ENCODE results near the gene RPL29. TPM values are rescaled to one million over a fixed set of nuclear protein-coding genes. Genes with fewer than 3 reads are reported as not detected.

Gene RPL29
- polyA plus RNA-seq, 1 donor: 2,526 TPM

DNA sequence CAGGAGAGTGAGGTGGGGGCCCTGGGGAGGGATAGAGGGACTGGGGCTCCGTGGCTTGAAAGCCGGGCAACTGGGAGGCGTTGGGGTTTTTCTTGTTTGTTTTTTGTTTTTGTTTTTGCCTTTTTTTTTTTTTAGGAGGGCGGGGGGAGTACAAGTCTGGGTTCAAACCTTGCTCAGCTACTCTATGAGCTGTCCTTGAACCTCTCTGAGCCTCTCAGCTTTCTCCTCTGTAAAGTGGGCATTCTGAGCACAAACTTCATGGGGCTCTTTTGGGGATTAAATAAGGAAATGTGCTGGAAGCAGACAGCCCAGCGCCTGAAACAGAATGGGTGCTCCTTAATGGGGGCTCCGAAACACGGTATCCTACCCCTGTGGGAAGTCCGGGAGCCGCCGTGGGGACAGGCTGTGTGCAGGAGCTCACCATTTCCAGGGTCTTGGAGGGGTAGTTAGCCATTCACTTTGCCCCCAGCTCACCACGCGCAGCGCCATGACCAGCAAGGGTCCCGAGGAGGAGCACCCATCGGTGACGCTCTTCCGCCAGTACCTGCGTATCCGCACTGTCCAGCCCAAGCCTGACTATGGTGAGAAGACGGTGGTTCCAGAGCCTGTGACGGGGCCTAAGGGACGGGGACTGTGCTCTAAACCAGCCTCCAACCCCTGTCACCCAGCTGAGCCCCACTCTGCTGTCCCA is 12.0 kb downstream of the RPL29 start:
- Histone ChIP-seq H3K4me1 (ENCODE audit: control insufficient read depth, insufficient read depth, low read length) (peaks cover 62% of the 10 kb centered on the region), H3K27me3 (ENCODE audit: control insufficient read depth, insufficient read depth, low read length) (no peaks in the 10 kb centered on the region), H3K9me3 (ENCODE audit: control insufficient read depth, low read depth, low read length) (no peaks in the 10 kb centered on the region), H3K27ac (ENCODE audit: low read length) (peak overlapping the region; percentile 100), H3K36me3 (ENCODE audit: control insufficient read depth, insufficient read depth, low read length) (peaks cover 13% of the 10 kb centered on the region), H3K4me3 (ENCODE audit: low read length) (peak overlapping the region; percentile 74)
- no peak for DNase-seq
- no CpG with 5 or more reads among the region's 22 CpGs for WGBS (ENCODE audit: insufficient coverage, low lambda C conversion rate)

DNA sequence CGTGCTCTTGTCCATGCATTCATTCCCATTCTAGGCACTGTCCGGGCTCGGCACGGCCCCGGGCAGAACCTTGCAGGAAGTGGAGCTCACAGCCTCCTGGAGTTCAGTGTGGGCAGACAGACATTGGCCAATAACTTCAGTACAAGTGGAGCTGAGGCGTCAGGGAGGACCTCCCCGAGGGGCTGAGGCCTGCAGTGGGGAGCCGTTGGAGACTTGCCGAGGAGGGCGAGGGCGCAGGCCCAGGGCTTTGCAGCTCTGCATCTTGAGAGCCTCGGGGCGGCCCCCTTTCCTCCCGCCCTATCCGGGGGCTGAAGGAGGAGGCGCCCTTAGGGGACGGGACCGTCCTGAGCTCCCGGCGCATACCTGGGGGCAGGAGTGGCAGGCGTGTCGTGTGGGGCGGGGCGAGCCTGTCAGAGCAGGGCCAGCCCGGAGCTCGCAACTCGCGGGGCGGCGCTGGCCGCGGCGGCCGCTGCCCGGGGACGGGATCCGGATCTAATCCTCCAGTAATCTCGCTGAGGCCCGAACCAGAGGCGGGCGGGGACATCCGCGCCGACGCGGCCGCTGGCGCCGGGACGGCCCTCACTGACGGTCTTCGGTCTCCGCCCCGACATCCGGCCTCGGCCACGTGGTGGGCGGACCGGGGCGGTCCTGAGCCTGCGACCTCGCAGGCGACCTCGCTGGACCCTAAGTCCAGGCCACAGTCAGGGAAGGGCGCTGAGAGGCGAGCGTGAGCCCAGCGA is 12.7 kb downstream of the RPL29 start, which contains the start of gene ACY1:
Gene ACY1 (plus strand): TSS at position 698 of the 740 bp plus-strand sequence. CDS start 530 bp downstream, outside the sequence.
- H3K4me1 ChIP-seq (ENCODE audit: control insufficient read depth, insufficient read depth, low read length): peaks cover 62% of the 10 kb centered on the region
- DNase-seq: peak; percentile 95 to 98
- H3K36me3 ChIP-seq (ENCODE audit: control insufficient read depth, insufficient read depth, low read length): peaks cover 9% of the 10 kb centered on the region
- peak within 1 kb of the TSS; percentile 100 for H3K27ac ChIP-seq (ENCODE audit: low read length)
- H3K9me3 ChIP-seq (ENCODE audit: control insufficient read depth, low read depth, low read length): no peaks in the 10 kb centered on the region
- WGBS (ENCODE audit: insufficient coverage, low lambda C conversion rate): no CpG with 5 or more reads among the region's 68 CpGs
- H3K4me3 ChIP-seq (ENCODE audit: low read length): peak within 1 kb of the TSS; percentile 74
- no peaks in the 10 kb centered on the region for H3K27me3 ChIP-seq (ENCODE audit: control insufficient read depth, insufficient read depth, low read length)

DNA sequence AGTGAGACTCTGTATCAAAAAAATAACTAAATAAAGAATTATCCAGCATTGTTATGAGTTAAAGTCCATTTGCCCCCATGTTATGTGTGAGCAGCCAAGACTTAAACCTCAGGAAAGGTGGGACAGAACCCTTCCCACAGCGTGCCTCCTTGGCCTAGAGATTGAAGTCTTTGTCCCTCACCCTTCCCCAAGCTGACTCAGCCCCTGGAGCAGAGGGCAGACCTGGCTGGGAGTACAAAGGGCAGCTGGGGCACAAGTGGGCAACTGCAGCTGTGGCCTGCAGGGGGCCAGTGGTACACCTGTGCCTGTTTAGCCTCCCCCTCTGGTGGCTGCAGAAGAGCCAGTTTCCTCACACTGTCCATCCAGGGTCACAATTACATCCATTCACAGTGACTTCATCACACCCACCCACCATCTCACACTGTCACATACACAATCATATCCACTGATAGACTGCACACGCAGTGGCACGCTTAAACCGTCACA is 13.3 kb downstream of the RPL29 start:
- H3K36me3 ChIP-seq (ENCODE audit: control insufficient read depth, insufficient read depth, low read length): peaks cover 9% of the 10 kb centered on the region
- no peaks in the 10 kb centered on the region for H3K9me3 ChIP-seq (ENCODE audit: control insufficient read depth, low read depth, low read length)
- peaks cover 59% of the 10 kb centered on the region for H3K4me1 ChIP-seq (ENCODE audit: control insufficient read depth, insufficient read depth, low read length)
- peak; percentile 95 to 98 for DNase-seq
- H3K4me3 ChIP-seq (ENCODE audit: low read length): peak overlapping the region; percentile 74
- H3K27me3 ChIP-seq (ENCODE audit: control insufficient read depth, insufficient read depth, low read length): no peaks in the 10 kb centered on the region
- no CpG with 5 or more reads among the region's 4 CpGs for WGBS (ENCODE audit: insufficient coverage, low lambda C conversion rate)
- peak overlapping the region; percentile 100 for H3K27ac ChIP-seq (ENCODE audit: low read length)

GRCh38 chr3:51980253-51980652 is 15.4 kb downstream of the RPL29 start:
- H3K27me3 ChIP-seq (ENCODE audit: control insufficient read depth, insufficient read depth, low read length): no peaks in the 10 kb centered on the region
- H3K4me1 ChIP-seq (ENCODE audit: control insufficient read depth, insufficient read depth, low read length): peaks cover 44% of the 10 kb centered on the region
- H3K27ac ChIP-seq (ENCODE audit: low read length): no peak overlapping the region
- no peak overlapping the region for H3K4me3 ChIP-seq (ENCODE audit: low read length)
- H3K9me3 ChIP-seq (ENCODE audit: control insufficient read depth, low read depth, low read length): no peaks in the 10 kb centered on the region
- DNase-seq: no peak
- WGBS (ENCODE audit: insufficient coverage, low lambda C conversion rate): no CpG with 5 or more reads among the region's 10 CpGs
- peaks cover 5% of the 10 kb centered on the region for H3K36me3 ChIP-seq (ENCODE audit: control insufficient read depth, insufficient read depth, low read length)

DNA sequence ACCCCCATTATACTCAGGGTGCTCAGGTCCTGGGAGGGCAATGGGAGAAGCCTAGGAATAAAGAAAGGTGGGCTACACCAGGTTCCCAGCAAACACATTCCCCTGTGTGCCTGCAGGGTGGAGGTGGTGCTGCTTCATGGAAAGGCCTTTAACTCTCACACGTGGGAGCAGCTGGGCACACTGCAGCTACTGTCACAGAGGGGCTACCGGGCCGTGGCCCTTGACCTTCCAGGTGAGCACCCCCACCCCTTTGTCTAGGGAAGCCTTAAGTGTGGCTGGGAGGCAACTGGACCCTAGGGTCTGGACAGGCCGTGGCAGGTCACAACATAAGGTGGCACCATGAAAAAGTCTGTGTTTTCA is 17.6 kb downstream of the RPL29 start:
- no peak for DNase-seq
- no peaks in the 10 kb centered on the region for H3K9me3 ChIP-seq (ENCODE audit: control insufficient read depth, low read depth, low read length)
- peaks cover 5% of the 10 kb centered on the region for H3K36me3 ChIP-seq (ENCODE audit: control insufficient read depth, insufficient read depth, low read length)
- peaks cover 35% of the 10 kb centered on the region for H3K4me1 ChIP-seq (ENCODE audit: control insufficient read depth, insufficient read depth, low read length)
- no peak overlapping the region for H3K27ac ChIP-seq (ENCODE audit: low read length)
- no CpG with 5 or more reads among the region's 4 CpGs for WGBS (ENCODE audit: insufficient coverage, low lambda C conversion rate)
- no peaks in the 10 kb centered on the region for H3K27me3 ChIP-seq (ENCODE audit: control insufficient read depth, insufficient read depth, low read length)
- H3K4me3 ChIP-seq (ENCODE audit: low read length): no peak overlapping the region

- Histone ChIP-seq H3K4me1 (ENCODE audit: control insufficient read depth, insufficient read depth, low read length) (peaks cover 32% of the 10 kb centered on the region), H3K27me3 (ENCODE audit: control insufficient read depth, insufficient read depth, low read length) (no peaks in the 10 kb centered on the region), H3K9me3 (ENCODE audit: control insufficient read depth, low read depth, low read length) (no peaks in the 10 kb centered on the region), H3K27ac (ENCODE audit: low read length) (no peak overlapping the region), H3K4me3 (ENCODE audit: low read length) (no peak overlapping the region), H3K36me3 (ENCODE audit: control insufficient read depth, insufficient read depth, low read length) (peaks cover 5% of the 10 kb centered on the region)
- WGBS (ENCODE audit: insufficient coverage, low lambda C conversion rate): no CpG with 5 or more reads among the region's 9 CpGs
- no peak for DNase-seq
Measured at GRCh38 chr3:51977446-51978142, 18.1 kb downstream of the RPL29 start.

- Histone ChIP-seq H3K27ac (ENCODE audit: low read length) (peak overlapping the region; percentile 96), H3K9me3 (ENCODE audit: control insufficient read depth, low read depth, low read length) (no peaks in the 10 kb centered on the region), H3K4me3 (ENCODE audit: low read length) (peak overlapping the region; percentile 93), H3K4me1 (ENCODE audit: control insufficient read depth, insufficient read depth, low read length) (peaks cover 17% of the 10 kb centered on the region), H3K36me3 (ENCODE audit: control insufficient read depth, insufficient read depth, low read length) (peaks cover 5% of the 10 kb centered on the region), H3K27me3 (ENCODE audit: control insufficient read depth, insufficient read depth, low read length) (no peaks in the 10 kb centered on the region)
- peak; percentile 56 to 74 for DNase-seq
- no CpG with 5 or more reads among the region's 46 CpGs for WGBS (ENCODE audit: insufficient coverage, low lambda C conversion rate)
Measured at GRCh38 chr3:51975852-51976549, 19.7 kb downstream of the RPL29 start.

DNA sequence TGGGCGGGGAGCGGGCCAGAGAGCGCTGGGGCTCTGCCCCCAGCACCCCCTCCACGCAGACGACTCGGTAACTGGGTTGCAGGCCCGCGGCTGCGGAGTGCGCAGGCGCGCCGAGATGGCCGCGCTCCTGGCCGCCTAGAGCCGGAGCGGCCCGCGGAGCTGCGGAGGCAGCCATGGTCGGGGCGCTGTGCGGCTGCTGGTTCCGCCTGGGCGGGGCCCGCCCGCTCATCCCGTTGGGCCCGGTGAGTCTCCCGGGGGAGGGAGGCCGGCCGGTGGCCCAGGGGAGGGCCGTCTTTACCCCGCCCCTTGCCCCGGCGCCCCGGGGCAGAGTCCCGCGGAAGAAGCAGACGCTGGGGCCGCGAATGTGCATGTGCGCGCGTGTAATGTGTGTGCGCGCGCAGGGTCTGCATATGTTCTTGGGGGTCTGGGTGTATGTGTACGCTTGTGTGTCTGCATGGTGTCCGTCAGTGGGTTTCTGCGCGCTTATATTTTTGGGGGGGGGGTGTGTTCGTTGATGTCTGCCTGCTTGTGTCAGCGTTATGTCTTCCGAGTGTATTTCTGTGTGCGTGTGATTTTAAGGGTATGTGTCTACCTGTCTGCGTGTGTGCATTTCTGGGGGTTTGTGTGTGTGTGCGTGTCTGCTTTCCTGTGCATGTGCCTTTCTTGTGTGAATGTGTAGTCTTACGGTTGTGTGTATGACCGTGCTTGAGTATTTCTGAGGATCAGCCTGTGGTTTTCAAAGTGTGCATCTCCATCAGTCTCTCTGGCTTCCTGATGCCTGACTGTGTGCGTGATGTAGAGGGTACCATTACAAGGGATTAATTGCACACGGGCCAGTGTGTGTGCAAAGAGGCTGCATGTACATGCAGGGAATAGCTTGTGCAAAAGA is 20.5 kb downstream of the RPL29 start, which contains the start of gene ABHD14A:
Gene ABHD14A (plus strand): TSS at position 102 of the 889 bp plus-strand sequence. CDS start 72 bp downstream, at position 174.
- WGBS (ENCODE audit: insufficient coverage, low lambda C conversion rate): no CpG with 5 or more reads among the region's 63 CpGs
- H3K36me3 ChIP-seq (ENCODE audit: control insufficient read depth, insufficient read depth, low read length): peaks cover 4% of the 10 kb centered on the region
- peak within 1 kb of the TSS; percentile 96 for H3K27ac ChIP-seq (ENCODE audit: low read length)
- no peaks in the 10 kb centered on the region for H3K9me3 ChIP-seq (ENCODE audit: control insufficient read depth, low read depth, low read length)
- peaks cover 14% of the 10 kb centered on the region for H3K4me1 ChIP-seq (ENCODE audit: control insufficient read depth, insufficient read depth, low read length)
- peak; percentile 89 to 94 for DNase-seq
- H3K27me3 ChIP-seq (ENCODE audit: control insufficient read depth, insufficient read depth, low read length): no peaks in the 10 kb centered on the region
- H3K4me3 ChIP-seq (ENCODE audit: low read length): peak within 1 kb of the TSS; percentile 93

DNA sequence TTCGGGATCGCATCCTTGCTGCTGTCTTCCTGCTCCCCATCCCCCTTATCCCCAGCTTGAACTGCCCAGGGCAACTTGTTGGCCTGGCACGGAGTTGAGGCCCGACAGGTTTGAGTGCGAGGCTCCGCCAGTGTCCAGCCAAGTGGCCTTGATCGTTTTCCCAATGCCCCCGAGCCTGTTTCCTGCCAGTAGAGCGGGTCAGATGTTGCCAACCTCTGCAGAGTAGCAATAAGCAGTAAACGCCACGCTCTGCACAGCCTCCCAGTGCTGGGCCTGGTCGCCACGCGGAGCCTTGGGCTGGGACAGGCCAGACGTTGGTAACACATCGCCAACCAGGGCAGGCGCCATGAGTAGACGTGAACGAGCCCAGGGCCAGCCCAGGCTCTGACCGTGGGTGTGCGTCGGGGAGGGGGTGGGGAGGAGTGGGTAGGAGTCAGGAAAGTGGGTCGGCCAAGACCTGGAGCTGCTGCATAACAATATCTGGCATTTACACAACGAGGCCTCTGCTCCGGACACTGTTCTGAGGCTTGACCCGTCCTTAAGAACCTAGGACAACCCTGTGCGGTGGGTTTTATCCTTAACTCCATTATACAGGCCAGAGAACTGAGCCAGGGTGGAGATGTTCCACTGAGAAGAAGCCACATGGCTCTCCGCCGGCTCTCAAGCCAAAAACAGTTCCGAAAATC is 21.3 kb downstream of the RPL29 start:
- peak overlapping the region; percentile 93 for H3K4me3 ChIP-seq (ENCODE audit: low read length)
- H3K27me3 ChIP-seq (ENCODE audit: control insufficient read depth, insufficient read depth, low read length): no peaks in the 10 kb centered on the region
- WGBS (ENCODE audit: insufficient coverage, low lambda C conversion rate): no CpG with 5 or more reads among the region's 30 CpGs
- peak overlapping the region; percentile 96 for H3K27ac ChIP-seq (ENCODE audit: low read length)
- no peaks in the 10 kb centered on the region for H3K9me3 ChIP-seq (ENCODE audit: control insufficient read depth, low read depth, low read length)
- H3K36me3 ChIP-seq (ENCODE audit: control insufficient read depth, insufficient read depth, low read length): peaks cover 3% of the 10 kb centered on the region
- no peak for DNase-seq
- H3K4me1 ChIP-seq (ENCODE audit: control insufficient read depth, insufficient read depth, low read length): peaks cover 14% of the 10 kb centered on the region
